WERI-Rb-1 (cell line): ENCODE data around the gene NFIA.
A peak's percentile ranks its signal among the peaks of the same experiment; 100 is the strongest.

ENCODE experiments used
- DNase-seq: peaks from one replicate; pipeline ENCODE4 v3.0.0-alpha.2; 2020
- H3K27ac ChIP-seq: fragments of 250-450 bp; sonication (Bioruptor Pico); 2 replicates; pipeline ENCODE4 v1.5.1; 2020; ENCODE audit warnings: mild to moderate bottlenecking, moderate library complexity
- H3K27me3 ChIP-seq: fragments of 250-450 bp; sonication (Bioruptor Pico); 2 replicates; pipeline ENCODE4 v1.5.1; 2021; ENCODE audit warnings: mild to moderate bottlenecking, low read depth, moderate library complexity; ENCODE audit not compliant: insufficient read depth, severe bottlenecking
- H3K36me3 ChIP-seq: fragments of 250-450 bp; sonication (Bioruptor Pico); 2 replicates; pipeline ENCODE4 v1.5.1; 2020; ENCODE audit warnings: mild to moderate bottlenecking, moderate library complexity
- H3K4me3 ChIP-seq: 2 replicates; pipeline ENCODE4 v1.5.1; 2011; ENCODE audit warnings: low read depth, mild to moderate bottlenecking, control low read depth, low read length
- H3K9me3 ChIP-seq: fragments of 250-450 bp; sonication (Bioruptor Pico); 2 replicates; pipeline ENCODE4 v1.5.1; 2021; ENCODE audit warnings: mild to moderate bottlenecking, moderate library complexity; ENCODE audit not compliant: severe bottlenecking
- TF ChIP-seq, protein P1 (sequence below): IDR thresholded peaks from 2 replicates; pipeline ENCODE4 v1.5.1; 2011; ENCODE audit warnings: low read depth, mild to moderate bottlenecking, control low read depth, inconsistent platforms, low read length

The NFIA gene

DNA sequence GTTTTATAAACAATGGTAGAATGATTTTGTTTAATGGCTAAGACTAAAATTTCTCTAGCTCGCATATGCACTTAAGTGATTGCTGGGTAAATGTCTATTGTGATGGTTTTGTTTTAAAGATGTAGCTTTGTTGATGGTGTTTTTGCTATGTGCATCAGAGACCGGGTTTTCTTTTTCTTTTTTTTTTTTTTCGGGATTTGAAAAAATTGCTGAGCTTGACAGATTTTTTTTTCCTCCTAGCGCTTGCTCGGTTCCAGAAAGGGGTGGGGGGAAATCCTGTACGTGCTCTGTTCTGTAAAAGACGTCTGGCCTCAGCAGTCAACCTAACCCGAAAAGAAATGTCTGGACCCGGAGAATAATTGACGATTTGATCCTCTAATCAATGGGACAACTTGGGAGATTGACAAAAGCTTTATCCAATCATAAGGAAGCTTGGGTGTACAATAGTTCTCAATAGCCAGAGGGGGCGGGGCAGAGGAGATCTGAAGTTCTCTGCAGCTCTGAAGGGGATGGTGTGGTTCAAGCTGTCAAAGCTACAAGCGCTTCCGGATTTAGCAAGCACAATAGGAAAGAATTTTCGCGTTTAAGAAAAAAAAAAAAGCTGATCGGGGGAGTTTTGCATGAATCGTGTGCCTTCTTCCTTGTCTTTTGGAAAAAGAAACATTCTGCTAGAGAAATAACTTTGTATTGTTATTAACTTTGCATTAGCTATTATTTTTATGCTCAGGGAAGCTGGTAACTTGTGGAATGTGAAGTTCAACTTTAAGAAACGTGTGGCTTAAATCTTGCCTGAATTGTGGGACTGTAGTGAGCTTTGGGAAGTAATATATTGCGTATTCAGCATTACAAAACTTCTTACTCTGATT is 4.5 kb upstream of the NFIA start:
- H3K27ac ChIP-seq, result no peak overlapping the region
- no peaks in the 10 kb centered on the region for H3K9me3 ChIP-seq
- H3K4me3 ChIP-seq, result peak overlapping the region; percentile 31
- H3K36me3 ChIP-seq, result no peaks in the 10 kb centered on the region
- peaks cover 19% of the 10 kb centered on the region for H3K27me3 ChIP-seq
- peak; percentile 93 for DNase-seq
- TF ChIP-seq, protein P1, sequence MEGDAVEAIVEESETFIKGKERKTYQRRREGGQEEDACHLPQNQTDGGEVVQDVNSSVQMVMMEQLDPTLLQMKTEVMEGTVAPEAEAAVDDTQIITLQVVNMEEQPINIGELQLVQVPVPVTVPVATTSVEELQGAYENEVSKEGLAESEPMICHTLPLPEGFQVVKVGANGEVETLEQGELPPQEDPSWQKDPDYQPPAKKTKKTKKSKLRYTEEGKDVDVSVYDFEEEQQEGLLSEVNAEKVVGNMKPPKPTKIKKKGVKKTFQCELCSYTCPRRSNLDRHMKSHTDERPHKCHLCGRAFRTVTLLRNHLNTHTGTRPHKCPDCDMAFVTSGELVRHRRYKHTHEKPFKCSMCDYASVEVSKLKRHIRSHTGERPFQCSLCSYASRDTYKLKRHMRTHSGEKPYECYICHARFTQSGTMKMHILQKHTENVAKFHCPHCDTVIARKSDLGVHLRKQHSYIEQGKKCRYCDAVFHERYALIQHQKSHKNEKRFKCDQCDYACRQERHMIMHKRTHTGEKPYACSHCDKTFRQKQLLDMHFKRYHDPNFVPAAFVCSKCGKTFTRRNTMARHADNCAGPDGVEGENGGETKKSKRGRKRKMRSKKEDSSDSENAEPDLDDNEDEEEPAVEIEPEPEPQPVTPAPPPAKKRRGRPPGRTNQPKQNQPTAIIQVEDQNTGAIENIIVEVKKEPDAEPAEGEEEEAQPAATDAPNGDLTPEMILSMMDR, result no peak

DNA sequence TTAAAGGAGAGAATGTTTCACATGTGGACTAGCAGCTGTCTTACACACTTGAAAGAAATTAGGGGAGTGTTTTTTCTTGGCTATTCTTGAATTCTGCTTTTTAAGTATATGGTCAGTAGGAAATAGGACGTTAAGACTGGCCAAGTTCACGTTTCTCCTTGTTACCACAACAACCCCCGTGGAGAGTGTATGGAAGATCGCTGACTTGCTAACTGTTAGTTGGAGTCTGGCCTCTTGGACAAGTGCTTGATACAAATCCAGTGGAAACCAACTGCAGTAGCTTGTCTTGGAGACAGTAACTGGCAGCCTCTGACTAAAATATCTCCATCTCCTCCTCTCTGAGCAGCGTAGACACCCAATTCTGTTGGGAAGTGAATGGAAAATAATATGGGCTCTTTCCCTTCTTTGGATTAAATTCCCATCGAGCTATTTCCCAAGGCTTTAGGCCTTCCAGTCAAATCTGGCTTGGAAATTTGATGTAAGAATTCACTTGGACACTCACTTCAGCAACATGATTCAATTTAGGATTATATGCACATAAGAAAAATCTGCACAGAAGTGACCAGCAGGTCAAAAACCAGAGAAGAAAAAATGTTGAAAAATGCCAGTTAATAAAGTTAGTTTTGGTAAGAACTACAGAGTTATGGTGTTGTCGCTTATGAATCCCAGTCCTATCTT is 3.6 kb upstream of the NFIA start:
- Histone ChIP-seq H3K27ac (no peak overlapping the region), H3K27me3 (peaks cover 22% of the 10 kb centered on the region), H3K9me3 (no peaks in the 10 kb centered on the region), H3K36me3 (no peaks in the 10 kb centered on the region), H3K4me3 (no peak overlapping the region)
- TF ChIP-seq, protein P1, result no peak
- no peak for DNase-seq

- DNase-seq, result no peak
- TF ChIP-seq, protein P1, result no peak
- Histone ChIP-seq H3K4me3 (no peak overlapping the region; the same call in 1 of the 2 replicates), H3K27ac (no peak overlapping the region), H3K36me3 (no peaks in the 10 kb centered on the region), H3K27me3 (peaks cover 27% of the 10 kb centered on the region), H3K9me3 (no peaks in the 10 kb centered on the region)
Measured at GRCh38 chr1:61079296-61079897, 3.0 kb upstream of the NFIA start.

GRCh38 chr1:61079898-61080336 is 2.4 kb upstream of the NFIA start:
- Histone ChIP-seq H3K9me3 (no peaks in the 10 kb centered on the region), H3K27ac (no peak overlapping the region), H3K27me3 (peaks cover 27% of the 10 kb centered on the region), H3K36me3 (no peaks in the 10 kb centered on the region), H3K4me3 (no peak overlapping the region; the same call in 1 of the 2 replicates)
- DNase-seq, result peak; percentile 62
- TF ChIP-seq, protein P1, result peak; percentile 30; the same call in 1 of the 2 replicates

- H3K27ac ChIP-seq, result no peak overlapping the region
- no peak overlapping the region for H3K4me3 ChIP-seq
- no peaks in the 10 kb centered on the region for H3K9me3 ChIP-seq
- peaks cover 27% of the 10 kb centered on the region for H3K27me3 ChIP-seq
- no peak for DNase-seq
- TF ChIP-seq, protein P1, result no peak
- H3K36me3 ChIP-seq, result no peaks in the 10 kb centered on the region
Measured at GRCh38 chr1:61080413-61081143, 1.8 kb upstream of the NFIA start.
